Uterus (tissue), 2 donors: Measurements from ENCODE around the gene HINT1.

Source experiments
- POLR2A ChIP-seq, 2 donors: fragments of 450-650 bp; IDR thresholded peaks; one replicate each; pipeline ENCODE4 v1.6.1; 2016; ENCODE audit warnings: antibody characterized with exemption in 2 of 2, mild to moderate bottlenecking in 1 of 2, moderate library complexity in 1 of 2
- TF ChIP-seq, protein P1 (sequence below), 4 experiments: fragments of 200-600 bp in 2 of 4; fragments of 450-650 bp in 2 of 4; sonication (generic) in 2 of 4; IDR thresholded peaks; one replicate each; pipeline ENCODE4 v1.5.1; 2016 to 2019; ENCODE audit warnings: antibody characterized with exemption in 4 of 4, mild to moderate bottlenecking in 2 of 4, moderate library complexity in 1 of 4

DNA sequence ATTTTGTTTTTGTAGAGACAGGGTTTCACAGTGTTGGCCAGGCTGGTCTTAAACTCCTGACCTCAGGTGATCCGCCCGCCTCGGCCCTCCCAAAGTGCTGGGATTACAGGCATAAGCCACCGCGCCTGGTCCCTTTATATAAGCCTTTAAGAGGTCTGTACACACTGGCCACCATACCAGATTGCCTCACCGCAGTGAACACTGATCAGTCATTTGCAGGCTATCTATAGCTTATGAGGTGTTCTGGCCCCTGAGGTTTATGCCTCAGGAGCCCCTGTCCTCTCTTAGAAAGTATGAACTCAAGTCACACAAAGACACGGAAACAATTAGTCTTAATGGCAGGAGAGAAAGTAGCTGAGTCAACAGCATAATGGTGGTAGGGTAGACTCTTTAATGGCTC, 14.6 kb downstream of the HINT1 start:
- TF ChIP-seq, protein P1, sequence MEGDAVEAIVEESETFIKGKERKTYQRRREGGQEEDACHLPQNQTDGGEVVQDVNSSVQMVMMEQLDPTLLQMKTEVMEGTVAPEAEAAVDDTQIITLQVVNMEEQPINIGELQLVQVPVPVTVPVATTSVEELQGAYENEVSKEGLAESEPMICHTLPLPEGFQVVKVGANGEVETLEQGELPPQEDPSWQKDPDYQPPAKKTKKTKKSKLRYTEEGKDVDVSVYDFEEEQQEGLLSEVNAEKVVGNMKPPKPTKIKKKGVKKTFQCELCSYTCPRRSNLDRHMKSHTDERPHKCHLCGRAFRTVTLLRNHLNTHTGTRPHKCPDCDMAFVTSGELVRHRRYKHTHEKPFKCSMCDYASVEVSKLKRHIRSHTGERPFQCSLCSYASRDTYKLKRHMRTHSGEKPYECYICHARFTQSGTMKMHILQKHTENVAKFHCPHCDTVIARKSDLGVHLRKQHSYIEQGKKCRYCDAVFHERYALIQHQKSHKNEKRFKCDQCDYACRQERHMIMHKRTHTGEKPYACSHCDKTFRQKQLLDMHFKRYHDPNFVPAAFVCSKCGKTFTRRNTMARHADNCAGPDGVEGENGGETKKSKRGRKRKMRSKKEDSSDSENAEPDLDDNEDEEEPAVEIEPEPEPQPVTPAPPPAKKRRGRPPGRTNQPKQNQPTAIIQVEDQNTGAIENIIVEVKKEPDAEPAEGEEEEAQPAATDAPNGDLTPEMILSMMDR (IDR thresholded peaks at IDR 0.05): no peak
- TF ChIP-seq POLR2A (IDR thresholded peaks at IDR 0.05): no peak
